Mesenchymal stem cell (in vitro differentiated cells and primary cell): ENCODE measurements around the gene USP6NL.

Experiments used
- DNase-seq: peaks from one replicate; pipeline ENCODE4 v3.0.0-alpha.2; 2013
- H2AFZ ChIP-seq: one replicate; pipeline ENCODE4 v1.6.1; 2013; ENCODE audit warnings: low read depth, mild to moderate bottlenecking, control low read depth, inconsistent platforms, low read length, moderate library complexity
- H2AK5ac ChIP-seq: 2 replicates; pipeline ENCODE4 v1.6.1; 2013; ENCODE audit warnings: low read length, moderate library complexity, mild to moderate bottlenecking, inconsistent platforms; ENCODE audit not compliant: severe bottlenecking
- H2BK120ac ChIP-seq: one replicate; pipeline ENCODE4 v1.6.1; 2013; ENCODE audit warnings: low read depth, mild to moderate bottlenecking, inconsistent platforms, low read length, moderate library complexity
- H2BK12ac ChIP-seq, 2 experiments: one replicate each; pipeline ENCODE4 v1.6.1; 2013; ENCODE audit warnings: inconsistent platforms in 2 of 2, low read length in 2 of 2, mild to moderate bottlenecking in 2 of 2, moderate library complexity in 2 of 2, control low read depth in 1 of 2
- H2BK15ac ChIP-seq: one replicate; pipeline ENCODE4 v1.6.1; 2013; ENCODE audit warnings: mild to moderate bottlenecking, low read depth, inconsistent platforms; ENCODE audit not compliant: poor library complexity, severe bottlenecking
- H2BK5ac ChIP-seq: 2 replicates; pipeline ENCODE4 v1.6.1; 2013; ENCODE audit warnings: low read depth, mild to moderate bottlenecking, low read length, control low read depth, inconsistent platforms; ENCODE audit not compliant: poor library complexity, severe bottlenecking
- H3K14ac ChIP-seq, 2 experiments: one replicate each; pipeline ENCODE4 v1.6.1; 2013; ENCODE audit warnings: inconsistent platforms in 2 of 2, low read length in 2 of 2, control low read depth in 1 of 2, mild to moderate bottlenecking in 1 of 2, moderate library complexity in 1 of 2
- H3K18ac ChIP-seq, 2 experiments: one replicate each; pipeline ENCODE4 v1.6.1; 2013; ENCODE audit warnings: inconsistent platforms in 2 of 2, low read length in 2 of 2, control low read depth in 1 of 2, low read depth in 1 of 2, mild to moderate bottlenecking in 1 of 2
- H3K23ac ChIP-seq, 2 experiments: one replicate each; pipeline ENCODE4 v1.6.1; 2013; ENCODE audit warnings: inconsistent platforms in 2 of 2, low read length in 2 of 2, mild to moderate bottlenecking in 2 of 2, moderate library complexity in 2 of 2, control low read depth in 1 of 2
- H3K27ac ChIP-seq: 2 replicates; pipeline ENCODE4 v1.5.1; 2013; ENCODE audit warnings: mild to moderate bottlenecking, moderate library complexity, low read length, control low read depth, inconsistent platforms; ENCODE audit not compliant: poor library complexity, severe bottlenecking
- H3K27me3 ChIP-seq, 2 experiments: 2 replicates each; pipeline versions ENCODE4 v1.6.1 to v1.7.0; 2013; ENCODE audit warnings: low read length in 2 of 2, mild to moderate bottlenecking in 2 of 2, moderate library complexity in 2 of 2, control low read depth in 1 of 2, inconsistent platforms in 1 of 2; ENCODE audit not compliant: control insufficient read depth in 1 of 2, insufficient read depth in 1 of 2
- H3K36me3 ChIP-seq, 2 experiments: 2 replicates each; pipeline versions ENCODE4 v1.6.1 to v1.7.0; 2013; ENCODE audit warnings: low read length in 2 of 2, control low read depth in 1 of 2, inconsistent platforms in 1 of 2, low read depth in 1 of 2, mild to moderate bottlenecking in 1 of 2; ENCODE audit not compliant: insufficient read depth in 2 of 2, control insufficient read depth in 1 of 2
- H3K4ac ChIP-seq, 2 experiments: one replicate each; pipeline ENCODE4 v1.6.1; 2013; ENCODE audit warnings: inconsistent platforms in 2 of 2, low read length in 2 of 2, mild to moderate bottlenecking in 2 of 2, moderate library complexity in 2 of 2, control low read depth in 1 of 2, low read depth in 1 of 2
- H3K4me1 ChIP-seq: 2 replicates; pipeline ENCODE4 v1.6.1; 2013; ENCODE audit warnings: low read depth, low read length, control low read depth; ENCODE audit not compliant: control insufficient read depth, insufficient read depth
- H3K4me2 ChIP-seq: 2 replicates; pipeline ENCODE4 v1.6.1; 2013; ENCODE audit warnings: low read length, mild to moderate bottlenecking, inconsistent platforms; ENCODE audit not compliant: poor library complexity, severe bottlenecking
- H3K4me3 ChIP-seq, 2 experiments: 2 replicates each; pipeline versions ENCODE4 v1.5.1 to v1.7.0; 2013; ENCODE audit warnings: low read length in 2 of 2, mild to moderate bottlenecking in 2 of 2, control low read depth in 1 of 2, low read depth in 1 of 2; ENCODE audit not compliant: insufficient read depth in 1 of 2
- H3K79me1 ChIP-seq: replicated peaks from 2 replicates; pipeline ENCODE4 v1.6.1; 2013; ENCODE audit warnings: mild to moderate bottlenecking, control low read depth, low read length, inconsistent platforms; ENCODE audit not compliant: poor library complexity, severe bottlenecking
- H3K9ac ChIP-seq: 2 replicates; pipeline ENCODE4 v1.7.0; 2013; ENCODE audit warnings: mild to moderate bottlenecking, low read length, moderate library complexity
- H3K9me3 ChIP-seq: 2 replicates; pipeline ENCODE4 v1.7.0; 2013; ENCODE audit warnings: mild to moderate bottlenecking, low read length; ENCODE audit not compliant: control insufficient read depth
- H4K8ac ChIP-seq: one replicate; pipeline ENCODE4 v1.6.1; 2013; ENCODE audit warnings: inconsistent platforms, mild to moderate bottlenecking, low read length, moderate library complexity
- H4K91ac ChIP-seq: one replicate; pipeline ENCODE4 v1.6.1; 2013; ENCODE audit warnings: mild to moderate bottlenecking, low read length, inconsistent platforms
- WGBS: methylation state at CpG from one replicate; pipeline ENCODE4 v1.1.7; 2013; ENCODE audit warnings: mixed read lengths; 5-methylcytosine and 5-hydroxymethylcytosine counted together

The USP6NL gene

DNA sequence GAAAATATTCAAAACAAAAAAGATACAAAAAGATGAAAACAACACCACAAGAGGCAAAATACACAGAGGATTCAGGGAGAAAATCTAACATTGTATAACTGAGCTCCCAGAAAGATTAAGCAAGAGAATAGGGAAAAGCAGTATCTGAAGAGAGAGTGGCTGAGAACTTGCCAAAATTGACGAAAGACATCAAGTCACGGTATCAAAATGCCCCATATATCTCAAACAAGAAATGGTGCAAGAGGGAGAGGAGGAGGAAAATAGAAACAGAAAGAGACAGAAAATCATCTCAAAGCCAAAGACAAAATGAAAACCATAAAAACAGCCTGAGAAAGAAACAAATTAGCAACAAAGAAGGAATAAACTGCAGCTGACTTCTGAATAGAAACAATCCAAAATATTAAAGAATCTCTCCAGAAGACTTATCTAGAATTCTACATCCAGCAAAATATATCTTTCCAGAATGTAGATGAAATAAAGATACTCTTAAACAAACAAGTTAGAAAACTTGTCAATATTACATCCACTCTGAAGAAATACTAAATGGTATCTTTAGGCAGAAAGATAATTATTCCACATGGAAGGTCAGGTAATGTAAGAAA, 5.5 kb downstream of the USP6NL start:
- Histone ChIP-seq H3K4me1 (peaks cover 7% of the 10 kb centered on the region), H3K4me2 (no peak overlapping the region), H3K4me3 (peak overlapping the region in 1 of 2 experiments; percentile 17), H3K9me3 (no peaks in the 10 kb centered on the region), H3K27me3 (no peaks in the 10 kb centered on the region), H2BK5ac (no peak overlapping the region), H4K8ac (no peak overlapping the region), H2AFZ (no peak overlapping the region), H2BK120ac (no peak overlapping the region), H3K18ac (no peak overlapping the region), H3K9ac (no peak overlapping the region), H3K4ac (no peak overlapping the region), H3K27ac (no peak overlapping the region), H4K91ac (no peak overlapping the region), H3K14ac (no peak overlapping the region), H3K23ac (no peak overlapping the region), H3K79me1 (peaks cover 13% of the 10 kb centered on the region), H3K36me3 (no peaks in the 10 kb centered on the region), H2AK5ac (no peak overlapping the region), H2BK12ac (no peak overlapping the region), H2BK15ac (no peak overlapping the region)
- no peak for DNase-seq
- no CpG with 5 or more reads among the region's 2 CpGs for WGBS

DNA sequence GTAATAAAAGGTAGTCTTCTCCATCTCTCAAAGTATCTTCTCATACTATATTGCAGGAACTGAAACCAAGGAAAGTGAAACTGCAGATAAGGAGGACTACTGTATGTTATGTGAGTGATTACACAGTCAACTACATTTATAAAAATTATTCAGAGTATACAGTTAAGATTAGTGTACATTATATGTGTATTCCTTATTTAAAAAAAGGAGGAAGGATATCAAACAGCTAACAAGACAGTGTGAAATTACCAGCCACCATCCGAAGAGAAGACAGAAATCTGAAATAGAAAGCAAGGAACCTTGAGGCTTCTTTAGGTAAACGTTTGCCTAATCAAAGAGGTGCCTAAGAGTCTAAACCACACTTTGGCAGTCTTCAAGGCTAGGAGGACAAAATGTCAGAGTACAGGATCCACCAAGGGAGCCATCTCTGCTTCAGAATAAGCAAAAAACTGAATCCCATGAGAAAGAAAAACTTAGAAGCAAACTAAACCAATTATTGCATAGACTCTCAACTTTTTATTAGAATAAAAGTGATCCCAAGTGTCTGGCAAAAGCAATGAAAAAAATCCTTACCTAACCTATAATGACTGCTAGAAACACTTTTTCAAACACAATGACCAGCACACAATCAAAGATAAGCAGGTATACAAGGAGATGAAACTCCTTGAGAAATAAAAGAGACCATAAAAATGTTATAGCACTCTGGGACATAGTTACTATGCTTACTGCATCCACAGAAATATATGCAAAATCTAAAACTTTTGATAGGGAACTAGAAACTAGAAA, 6.4 kb downstream of the USP6NL start:
- Histone ChIP-seq H3K9ac (no peak overlapping the region), H3K4me3 (no peak overlapping the region), H3K4me1 (peaks cover 7% of the 10 kb centered on the region), H2AFZ (no peak overlapping the region), H3K9me3 (no peaks in the 10 kb centered on the region), H2AK5ac (no peak overlapping the region), H3K27me3 (no peaks in the 10 kb centered on the region), H2BK5ac (no peak overlapping the region), H3K4ac (peak overlapping the region in 1 of 2 experiments; percentile 28), H2BK120ac (no peak overlapping the region), H3K14ac (no peak overlapping the region), H4K91ac (no peak overlapping the region), H2BK15ac (no peak overlapping the region), H3K79me1 (peaks cover 15% of the 10 kb centered on the region), H3K4me2 (no peak overlapping the region), H2BK12ac (no peak overlapping the region), H3K23ac (no peak overlapping the region), H3K36me3 (no peaks in the 10 kb centered on the region), H3K27ac (no peak overlapping the region), H3K18ac (no peak overlapping the region), H4K8ac (no peak overlapping the region)
- WGBS, result 55% methylated on average over 2 of the region's 2 CpGs
- peak; percentile 28 for DNase-seq

DNA sequence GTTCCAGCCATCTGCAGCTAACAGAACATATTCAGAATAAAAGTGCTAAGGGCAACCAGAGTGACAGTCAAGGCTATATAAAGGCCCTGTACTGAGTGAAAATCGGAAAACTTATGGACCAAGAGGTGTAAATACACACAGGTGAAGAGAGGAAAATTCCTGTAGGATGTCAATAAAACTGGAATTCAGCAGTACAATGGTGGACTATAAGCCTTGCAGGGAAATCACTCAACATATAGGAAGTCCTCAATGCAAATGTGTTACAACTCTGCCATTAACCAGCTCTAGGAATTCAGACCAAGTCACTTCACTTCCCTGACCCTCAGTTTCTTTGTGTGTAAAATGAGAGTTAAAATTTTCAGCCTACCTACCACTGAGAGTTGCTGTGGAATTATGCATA, 7.7 kb downstream of the USP6NL start:
- no peak overlapping the region for H3K14ac ChIP-seq
- no peak overlapping the region for H4K91ac ChIP-seq
- H3K4me3 ChIP-seq, result no peak overlapping the region
- no peak overlapping the region for H2AK5ac ChIP-seq
- H2BK15ac ChIP-seq, result no peak overlapping the region
- no peak overlapping the region for H3K4ac ChIP-seq
- peaks cover 19% of the 10 kb centered on the region for H3K79me1 ChIP-seq
- H3K4me2 ChIP-seq, result no peak overlapping the region
- H2AFZ ChIP-seq, result no peak overlapping the region
- H3K27ac ChIP-seq, result no peak overlapping the region
- DNase-seq, result no peak
- H3K4me1 ChIP-seq, result peaks cover 3% of the 10 kb centered on the region
- H3K36me3 ChIP-seq, result no peaks in the 10 kb centered on the region
- H2BK5ac ChIP-seq, result no peak overlapping the region
- 100% methylated on average over 1 of the region's 1 CpG for WGBS
- no peaks in the 10 kb centered on the region for H3K27me3 ChIP-seq
- H3K9ac ChIP-seq, result no peak overlapping the region
- no peak overlapping the region for H3K23ac ChIP-seq
- no peak overlapping the region for H3K18ac ChIP-seq
- no peak overlapping the region for H2BK12ac ChIP-seq
- H3K9me3 ChIP-seq, result no peaks in the 10 kb centered on the region
- H2BK120ac ChIP-seq, result no peak overlapping the region
- no peak overlapping the region for H4K8ac ChIP-seq

DNA sequence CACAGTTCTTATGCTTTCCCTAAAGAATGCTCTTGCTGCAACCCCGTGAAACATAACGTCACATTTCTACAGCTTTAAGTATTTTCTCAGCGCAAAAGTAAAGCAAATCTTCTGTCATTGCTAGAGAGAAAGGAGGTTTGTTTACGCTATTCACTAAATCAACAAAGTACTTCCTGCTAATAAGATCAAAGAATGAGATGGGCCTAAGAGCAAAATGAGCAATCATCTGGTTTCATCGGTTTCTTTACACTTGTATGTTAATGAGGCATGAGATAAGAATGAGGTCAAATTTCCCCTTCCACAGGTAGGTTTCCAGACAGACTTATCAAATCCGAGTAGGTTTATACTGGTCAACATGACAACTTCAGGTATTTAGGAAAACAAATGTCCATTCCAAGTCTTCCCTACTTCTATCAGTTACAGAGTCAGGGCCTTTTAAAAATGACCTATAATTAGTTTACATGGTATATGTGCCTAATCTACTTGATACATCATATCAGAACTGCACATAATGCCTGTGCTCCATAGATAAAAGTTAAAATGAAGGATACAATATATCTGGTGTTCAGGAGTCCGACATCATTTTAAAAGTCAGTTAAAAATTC, 8.4 kb downstream of the USP6NL start:
- no peak overlapping the region for H3K9ac ChIP-seq
- H2AK5ac ChIP-seq, result no peak overlapping the region
- H3K27ac ChIP-seq, result no peak overlapping the region
- whole genome bisulfite sequencing, result 29% methylated on average over 4 of the region's 7 CpGs
- no peak overlapping the region for H4K8ac ChIP-seq
- H2BK5ac ChIP-seq, result no peak overlapping the region
- no peak overlapping the region for H2BK15ac ChIP-seq
- H3K14ac ChIP-seq, result no peak overlapping the region
- no peak overlapping the region for H3K23ac ChIP-seq
- H3K18ac ChIP-seq, result no peak overlapping the region
- H3K79me1 ChIP-seq, result peaks cover 16% of the 10 kb centered on the region
- no peak overlapping the region for H4K91ac ChIP-seq
- peak; percentile 75 for DNase-seq
- no peaks in the 10 kb centered on the region for H3K9me3 ChIP-seq
- peaks cover 3% of the 10 kb centered on the region for H3K4me1 ChIP-seq
- H3K27me3 ChIP-seq, result no peaks in the 10 kb centered on the region
- no peak overlapping the region for H2BK12ac ChIP-seq
- no peak overlapping the region for H3K4me2 ChIP-seq
- H3K4me3 ChIP-seq, result no peak overlapping the region
- H3K36me3 ChIP-seq, result no peaks in the 10 kb centered on the region
- H2BK120ac ChIP-seq, result no peak overlapping the region
- H3K4ac ChIP-seq, result no peak overlapping the region
- H2AFZ ChIP-seq, result no peak overlapping the region
